Measurements from ENCODE around the gene ACP2. TPM values are rescaled to one million over a fixed set of nuclear protein-coding genes. Genes with fewer than 3 reads are reported as not detected.

ACP2 gene
- total and polyA plus RNA-seq, 9 of the 15 experiments (the other 6 are each of a cell fraction or from before 2014, with no cell fraction given), result 1.9 to 20.0 (median 11.6) TPM

- TF ChIP-seq RERE (CRISPR knock-in tag; IDR thresholded peaks at IDR 0.05; ENCODE audit: borderline replicate concordance), result no peak
- no peak for TF ChIP-seq CBX1 (IDR thresholded peaks at IDR 0.05; ENCODE audit: low read depth)
- no peak for TF ChIP-seq ZBTB1 (CRISPR knock-in tag; IDR thresholded peaks at IDR 0.05; ENCODE audit: borderline replicate concordance, low read depth)
- no peak for TF ChIP-seq ZNF561 (CRISPR knock-in tag; conservative IDR thresholded peaks at IDR 0.05)
- no peak for TF ChIP-seq RBM34 (IDR thresholded peaks at IDR 0.05; ENCODE audit: borderline replicate concordance, insufficient read depth, low read length)
- TF ChIP-seq TAL1 (IDR thresholded peaks at IDR 0.05), result no peak
- TF ChIP-seq ZNF174 (CRISPR knock-in tag; IDR thresholded peaks at IDR 0.05), result no peak
- no peak for TF ChIP-seq ZNF121 (CRISPR knock-in tag; conservative IDR thresholded peaks at IDR 0.05)
- no peak for TF ChIP-seq ZNF445 (CRISPR knock-in tag; IDR thresholded peaks at IDR 0.05; ENCODE audit: low read depth)
- TF ChIP-seq RBM39 (optimal IDR thresholded peaks at IDR 0.05; ENCODE audit: low read depth, low read length), result no peak
- no peak for TF ChIP-seq GTF2B (IDR thresholded peaks at IDR 0.05; ENCODE audit: extremely low read depth, insufficient read length)
- no peak for TF ChIP-seq ZNF586 (CRISPR knock-in tag; conservative IDR thresholded peaks at IDR 0.05)
Observed at GRCh38 chr11:47229161-47229560, 19.5 kb downstream of the ACP2 start (continued).

Measured in K562 (cell line).